ENCODE results near the gene ZNF211.

ZNF211 gene

DNA sequence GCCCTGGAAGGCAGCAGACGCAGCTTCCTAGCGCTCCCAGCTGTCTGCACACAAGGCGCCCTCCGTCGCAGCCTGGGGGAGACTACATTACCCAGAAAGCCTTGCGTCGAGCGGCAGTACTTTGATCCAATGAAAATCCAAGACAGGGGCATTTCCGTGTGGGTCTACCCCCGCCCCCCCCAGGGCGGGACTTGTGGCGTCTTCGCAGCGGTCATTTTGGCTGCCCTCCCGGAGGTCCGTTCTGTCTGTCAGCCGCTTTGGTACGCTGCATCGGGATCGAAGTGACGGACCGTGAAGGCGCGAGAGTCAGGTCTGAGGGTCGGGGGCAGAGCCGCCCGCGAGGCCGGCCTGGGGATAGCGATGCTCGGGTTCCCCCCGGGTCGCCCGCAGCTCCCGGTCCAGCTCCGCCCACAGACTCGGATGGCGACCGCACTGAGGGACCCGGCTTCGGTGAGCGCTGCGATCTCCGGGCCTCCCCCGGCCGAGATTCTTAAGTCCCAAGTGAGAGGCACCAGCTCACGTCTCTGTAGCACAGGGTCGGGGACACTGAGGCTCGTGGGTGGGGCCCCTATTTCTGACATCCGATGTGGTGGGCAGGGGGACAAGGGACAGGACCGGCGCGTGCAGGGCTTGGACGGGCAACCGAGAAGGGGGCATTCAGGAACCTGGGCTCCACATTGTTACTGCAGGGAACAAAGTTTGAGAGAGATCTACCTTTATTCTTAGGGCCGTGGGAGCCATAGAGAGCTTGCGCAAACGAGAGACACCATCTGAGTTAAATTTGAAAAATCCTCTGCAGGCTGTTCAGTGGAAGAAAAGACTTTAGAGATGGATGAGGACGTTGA lies at the start of gene ZNF211:
ZNF211 (plus strand) TSS at position 182 of the 845 bp plus-strand sequence; CDS start at position 361, 179 bp downstream.
- DNase-seq (ENCODE audit: low spot score): peak; percentile 96

DNA sequence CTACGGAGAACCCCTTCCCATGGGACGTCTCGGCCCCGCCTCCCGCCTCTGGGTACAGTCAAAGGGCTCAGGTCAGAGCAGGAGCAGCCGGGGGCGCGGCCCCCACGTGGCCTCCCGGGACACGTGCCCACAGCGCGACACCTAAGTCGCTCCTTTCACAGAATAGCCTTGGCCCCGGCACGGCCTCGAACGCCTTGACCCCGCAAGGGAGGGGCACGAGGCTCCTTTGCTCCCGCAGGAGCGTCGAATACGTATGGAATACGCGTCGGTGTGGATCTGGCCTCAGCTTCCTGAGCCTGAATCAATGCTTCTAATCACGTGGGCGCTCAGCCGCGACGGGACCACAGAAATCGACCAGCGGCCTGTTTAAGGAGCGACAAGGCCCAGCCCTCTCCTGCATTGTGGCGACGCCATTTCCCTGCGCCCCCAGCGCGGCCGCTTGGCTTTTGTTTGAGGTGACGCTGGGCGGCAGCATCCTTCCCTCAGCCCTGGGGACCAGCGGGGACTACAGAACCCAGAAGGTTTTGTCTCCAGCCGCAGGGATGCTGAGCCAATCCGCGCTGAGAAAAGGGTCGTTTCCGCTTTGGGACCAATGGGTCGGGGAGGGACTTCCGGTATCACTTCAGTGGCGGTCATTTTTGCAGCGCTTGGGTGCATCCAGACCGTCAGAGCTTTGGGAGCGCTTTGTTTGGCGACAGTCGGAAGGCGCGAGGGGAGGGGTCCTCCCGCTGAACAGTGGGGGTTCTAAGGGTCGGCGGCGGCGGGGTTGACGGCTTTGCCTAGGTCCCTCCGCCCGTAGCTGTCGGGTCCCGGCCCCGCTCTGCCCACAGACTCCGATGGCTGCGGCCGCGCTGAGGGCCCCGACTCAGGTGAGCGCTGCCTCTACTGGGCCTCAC lies 49.2 kb upstream of the ZNF211 start, which contains the start of gene ZIK1:
ZIK1 (plus strand) TSS at position 625 of the 896 bp plus-strand sequence; CDS start at position 837, 212 bp downstream.
- peak; percentile 95 for DNase-seq (ENCODE audit: low spot score)

DNA sequence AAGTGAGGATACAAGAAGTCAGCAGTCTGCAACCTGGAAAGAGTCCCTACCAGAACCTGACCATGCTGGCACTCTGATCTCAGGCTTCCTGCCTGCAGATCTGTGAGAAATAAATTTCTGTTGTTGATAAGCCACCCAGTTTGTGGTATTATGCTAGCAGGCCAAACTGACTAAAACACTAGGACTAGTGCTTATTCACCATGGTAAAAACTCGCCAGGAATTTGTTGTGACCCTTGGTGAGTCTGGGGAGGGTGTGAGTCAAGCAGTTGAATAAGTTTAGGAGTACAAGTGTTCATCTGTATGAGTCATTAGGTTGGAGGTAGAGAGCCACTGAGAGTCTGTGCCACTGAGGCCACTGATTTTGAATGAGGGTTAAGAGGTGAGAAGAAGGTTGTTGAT lies 45.4 kb upstream of the ZNF211 start:
- DNase-seq (ENCODE audit: low spot score): no peak

DNA sequence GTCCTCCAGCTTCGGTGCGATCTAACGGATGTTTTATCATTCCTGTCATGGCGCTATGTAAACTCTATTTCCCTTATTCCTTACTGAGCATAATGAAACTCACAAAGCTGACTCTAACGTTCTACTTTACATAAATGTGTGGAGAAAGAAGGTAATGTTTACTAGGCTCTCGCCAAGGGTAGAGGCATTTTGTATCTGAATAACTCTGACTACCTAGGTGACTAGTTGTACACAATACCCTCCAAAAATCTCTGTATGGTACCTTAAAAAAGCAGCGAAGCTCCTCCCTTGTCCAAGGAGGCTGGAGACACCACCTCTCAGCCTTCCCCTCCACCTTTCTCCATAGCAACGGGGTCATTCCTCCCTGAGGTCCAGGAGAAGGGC lies 33.6 kb upstream of the ZNF211 start:
- no peak for DNase-seq (ENCODE audit: low spot score)

DNA sequence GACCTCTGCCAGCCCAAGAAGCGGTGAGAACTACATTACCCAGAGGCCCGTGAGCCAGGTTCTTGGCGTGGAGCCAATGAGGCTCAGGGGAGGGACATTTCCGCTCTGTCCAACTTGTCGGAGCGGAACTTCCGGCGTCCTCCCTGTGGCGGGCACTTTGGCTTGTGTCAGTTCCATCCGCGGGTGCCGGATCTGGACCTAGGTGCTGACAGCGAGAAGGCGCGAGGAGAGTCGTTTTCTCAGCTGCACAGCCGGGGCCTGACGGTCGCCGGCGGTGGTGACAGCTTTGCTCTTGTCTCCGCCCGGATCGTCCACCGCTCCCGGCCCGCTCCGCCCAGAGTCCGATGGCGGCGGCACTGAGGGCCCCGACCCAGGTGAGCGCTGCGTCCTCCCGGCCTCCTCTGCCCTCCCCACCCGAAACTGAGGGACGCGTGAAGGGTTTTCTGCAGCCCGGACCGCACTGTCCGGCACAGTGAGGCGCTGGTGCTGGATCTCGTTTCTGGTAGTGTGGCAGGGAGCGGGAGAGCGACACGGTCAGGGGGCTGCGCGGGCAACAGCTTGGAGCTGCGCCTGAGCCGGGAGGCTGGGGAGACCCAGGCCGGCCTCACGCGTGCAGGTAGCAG lies 33.1 kb upstream of the ZNF211 start, which contains the start of gene ZNF530:
ZNF530 (plus strand) TSS at position 125 of the 623 bp plus-strand sequence. CDS start 4,461 bp downstream, outside the sequence.
- peak; percentile 94 for DNase-seq (ENCODE audit: low spot score)

DNA sequence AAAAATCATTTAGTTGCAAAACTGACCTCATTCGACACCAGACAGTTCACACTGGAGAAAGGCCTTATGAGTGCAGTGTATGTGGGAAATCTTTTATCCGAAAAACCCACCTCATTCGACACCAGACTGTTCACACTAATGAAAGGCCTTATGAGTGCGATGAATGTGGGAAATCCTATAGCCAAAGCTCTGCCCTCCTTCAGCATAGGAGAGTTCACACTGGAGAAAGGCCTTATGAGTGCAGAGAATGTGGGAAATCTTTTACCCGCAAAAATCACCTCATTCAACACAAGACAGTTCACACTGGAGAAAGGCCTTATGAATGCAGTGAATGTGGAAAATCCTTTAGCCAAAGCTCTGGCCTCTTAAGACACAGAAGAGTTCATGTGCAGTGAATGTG lies 26.0 kb upstream of the ZNF211 start:
- no peak for DNase-seq (ENCODE audit: low spot score)

DNA sequence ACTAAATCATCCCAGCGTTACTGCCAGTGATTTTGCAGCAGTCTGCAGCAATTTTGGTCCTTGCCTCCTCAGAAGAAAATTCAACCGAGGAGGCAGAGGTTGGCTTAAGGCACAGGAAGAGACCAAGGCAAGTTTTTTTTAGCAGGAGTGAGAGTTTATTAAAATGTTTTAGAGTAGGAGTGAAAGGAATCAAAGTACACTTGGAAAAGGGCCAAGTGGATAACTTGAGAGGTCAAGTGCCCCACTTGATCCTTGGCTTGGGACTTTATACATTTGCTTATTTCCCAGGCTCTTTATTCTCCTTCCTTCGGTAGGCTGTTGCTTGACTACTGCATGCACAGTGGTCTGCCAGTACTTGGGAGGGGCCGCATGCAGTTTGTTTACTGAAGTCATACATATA lies 21.9 kb upstream of the ZNF211 start:
- no peak for DNase-seq (ENCODE audit: low spot score)

DNA sequence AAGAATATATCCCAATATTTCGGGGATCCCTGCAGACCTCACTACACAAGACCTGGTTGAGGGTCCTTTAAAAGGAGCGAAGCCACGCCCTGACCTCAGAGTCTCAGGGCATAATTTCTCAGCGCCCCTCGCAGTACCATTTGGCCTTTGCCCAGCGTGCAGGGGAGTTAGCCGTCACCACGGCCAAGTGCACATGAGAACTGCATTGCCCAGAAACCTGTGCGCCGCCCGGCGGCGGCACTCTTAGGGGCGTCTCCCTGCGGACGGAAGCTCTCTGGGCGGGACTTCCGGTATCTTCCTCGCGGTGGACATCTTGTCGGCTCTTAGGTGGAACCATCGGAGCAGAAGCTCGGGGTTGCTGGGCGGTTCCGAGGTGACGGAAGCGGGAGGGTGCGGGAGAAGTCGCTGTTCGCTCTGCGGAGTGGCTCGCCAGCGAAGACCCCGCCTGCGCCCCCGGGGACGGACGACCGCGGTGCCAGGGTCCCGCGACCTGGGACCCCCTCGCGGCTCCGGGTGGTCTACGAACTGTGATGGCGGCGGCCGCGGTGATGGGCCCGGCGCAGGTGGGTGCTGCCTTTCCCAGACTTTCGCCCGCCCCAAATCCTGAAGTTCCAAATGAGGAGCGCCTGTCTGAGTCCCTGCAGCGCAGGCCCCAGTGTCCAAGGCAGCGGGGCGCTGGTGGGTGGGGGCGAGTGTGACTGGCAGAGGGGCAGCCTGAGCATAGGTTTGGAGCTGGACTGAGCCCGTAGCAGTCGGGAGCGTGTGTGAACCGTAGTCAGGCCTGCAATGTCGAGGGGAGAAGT lies 18.8 kb upstream of the ZNF211 start, which contains the start of gene ZNF134:
ZNF134 (plus strand) TSS at position 302 of the 803 bp plus-strand sequence. CDS start 5,227 bp downstream, outside the sequence.
- peak; percentile 98 for DNase-seq (ENCODE audit: low spot score)

DNA sequence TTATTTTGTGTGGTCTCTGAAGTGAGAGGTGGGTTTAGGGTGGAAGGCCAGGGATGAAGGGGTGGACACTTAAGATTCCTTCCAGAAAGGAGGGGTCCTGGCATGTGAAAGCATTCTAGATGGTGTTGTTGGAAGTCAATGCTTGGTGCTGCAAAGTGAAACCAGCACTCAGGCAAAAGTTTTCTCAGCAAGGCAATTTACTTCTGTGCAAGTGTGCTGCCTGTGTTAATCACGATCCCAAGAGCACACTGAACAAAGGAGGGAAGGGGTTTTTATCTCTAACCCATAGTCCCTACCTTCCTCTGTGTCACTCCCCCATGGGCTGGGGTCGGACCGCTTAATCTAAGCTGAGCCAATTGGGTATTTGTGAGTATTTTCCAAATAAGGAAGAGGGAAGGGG lies 17.6 kb upstream of the ZNF211 start:
- DNase-seq (ENCODE audit: low spot score): no peak

DNA sequence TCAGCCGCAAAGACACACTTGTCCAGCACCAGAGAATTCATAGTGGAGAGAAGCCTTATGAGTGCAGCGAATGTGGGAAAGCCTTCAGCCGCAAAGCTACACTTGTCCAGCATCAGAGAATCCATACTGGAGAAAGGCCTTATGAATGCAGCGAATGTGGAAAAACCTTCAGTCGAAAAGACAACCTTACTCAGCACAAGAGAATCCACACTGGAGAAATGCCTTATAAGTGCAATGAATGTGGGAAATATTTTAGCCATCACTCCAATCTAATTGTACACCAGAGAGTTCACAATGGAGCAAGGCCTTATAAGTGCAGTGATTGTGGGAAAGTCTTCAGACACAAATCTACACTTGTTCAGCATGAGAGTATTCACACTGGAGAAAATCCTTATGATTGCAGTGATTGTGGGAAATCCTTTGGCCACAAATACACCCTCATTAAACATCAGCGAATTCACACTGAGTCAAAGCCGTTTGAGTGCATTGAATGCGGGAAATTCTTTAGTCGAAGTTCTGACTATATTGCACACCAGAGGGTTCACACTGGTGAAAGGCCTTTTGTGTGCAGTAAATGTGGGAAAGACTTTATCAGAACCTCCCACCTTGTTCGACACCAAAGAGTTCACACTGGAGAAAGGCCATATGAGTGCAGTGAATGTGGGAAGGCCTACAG lies 12.2 kb upstream of the ZNF211 start:
- DNase-seq (ENCODE audit: low spot score): no peak

DNA sequence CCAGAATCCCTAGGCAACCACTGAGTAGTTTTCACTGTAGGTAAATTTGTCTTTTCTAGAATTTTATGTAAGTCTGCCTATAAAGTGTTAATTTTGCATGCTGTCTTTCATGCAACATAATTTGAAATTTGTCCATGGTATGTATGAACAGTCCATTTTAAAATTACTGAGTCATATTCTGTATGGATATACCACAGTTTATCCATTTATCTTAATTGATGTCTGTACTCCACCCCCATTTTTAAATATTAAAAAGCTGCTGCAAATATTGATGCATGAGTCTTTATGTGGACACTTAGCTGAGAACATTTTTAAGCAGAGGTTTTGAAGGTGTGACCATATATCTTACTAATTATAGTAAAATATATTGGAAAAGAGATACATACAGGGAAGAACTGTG lies 9.9 kb upstream of the ZNF211 start:
- no peak for DNase-seq (ENCODE audit: low spot score)

DNA sequence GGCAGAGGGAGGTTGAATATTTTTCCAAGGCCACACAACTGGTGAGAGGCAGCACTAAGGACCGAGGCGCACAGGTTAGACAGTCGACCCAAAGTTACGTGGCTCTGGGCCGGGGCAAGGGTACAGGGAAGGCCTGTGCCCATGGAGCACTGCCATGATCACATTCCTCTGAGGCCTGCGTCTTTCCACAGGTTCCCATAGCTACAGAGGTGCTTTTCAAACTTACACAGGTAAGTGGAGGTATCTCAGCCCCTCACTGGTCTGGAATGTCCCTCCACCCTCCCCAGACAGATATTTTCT lies 814 bp downstream of the ZNF211 start:
- DNase-seq (ENCODE audit: low spot score): no peak

DNA sequence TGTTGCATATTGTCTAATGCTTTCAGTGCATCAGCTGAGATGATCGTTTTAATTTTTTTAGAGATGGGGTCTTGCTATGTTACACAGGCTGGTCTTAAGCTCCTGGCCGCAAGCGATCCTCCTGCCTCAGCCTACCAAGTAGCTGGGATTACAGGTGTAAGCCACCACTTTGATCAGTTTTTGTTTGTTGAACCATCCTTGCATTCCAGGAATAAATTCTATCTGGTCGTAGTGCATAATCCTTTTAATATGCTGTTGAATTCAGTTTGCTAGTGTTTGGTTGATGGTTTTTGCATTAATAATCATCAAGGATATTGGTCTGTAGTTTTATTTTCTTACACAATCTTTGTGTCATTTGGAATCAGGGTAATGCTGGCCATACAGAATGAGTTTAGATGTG lies 4.4 kb downstream of the ZNF211 start:
- no peak for DNase-seq (ENCODE audit: low spot score)

DNA sequence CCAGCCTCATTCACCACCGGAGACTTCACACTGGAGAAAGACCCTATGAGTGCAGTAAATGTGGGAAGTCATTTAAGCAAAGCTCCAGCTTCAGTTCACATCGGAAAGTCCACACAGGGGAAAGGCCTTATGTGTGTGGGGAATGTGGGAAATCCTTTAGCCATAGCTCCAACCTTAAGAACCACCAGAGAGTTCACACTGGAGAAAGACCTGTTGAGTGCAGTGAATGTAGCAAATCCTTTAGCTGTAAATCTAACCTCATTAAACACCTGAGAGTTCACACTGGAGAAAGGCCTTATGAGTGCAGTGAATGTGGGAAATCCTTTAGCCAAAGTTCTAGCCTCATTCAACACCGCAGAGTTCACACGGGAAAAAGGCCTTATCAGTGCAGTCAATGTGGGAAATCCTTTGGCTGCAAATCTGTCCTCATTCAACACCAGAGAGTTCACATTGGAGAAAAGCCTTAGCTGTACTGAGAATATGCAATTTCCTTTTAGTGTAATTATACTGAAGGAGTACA lies 8.8 kb downstream of the ZNF211 start:
- no peak for DNase-seq (ENCODE audit: low spot score)

DNA sequence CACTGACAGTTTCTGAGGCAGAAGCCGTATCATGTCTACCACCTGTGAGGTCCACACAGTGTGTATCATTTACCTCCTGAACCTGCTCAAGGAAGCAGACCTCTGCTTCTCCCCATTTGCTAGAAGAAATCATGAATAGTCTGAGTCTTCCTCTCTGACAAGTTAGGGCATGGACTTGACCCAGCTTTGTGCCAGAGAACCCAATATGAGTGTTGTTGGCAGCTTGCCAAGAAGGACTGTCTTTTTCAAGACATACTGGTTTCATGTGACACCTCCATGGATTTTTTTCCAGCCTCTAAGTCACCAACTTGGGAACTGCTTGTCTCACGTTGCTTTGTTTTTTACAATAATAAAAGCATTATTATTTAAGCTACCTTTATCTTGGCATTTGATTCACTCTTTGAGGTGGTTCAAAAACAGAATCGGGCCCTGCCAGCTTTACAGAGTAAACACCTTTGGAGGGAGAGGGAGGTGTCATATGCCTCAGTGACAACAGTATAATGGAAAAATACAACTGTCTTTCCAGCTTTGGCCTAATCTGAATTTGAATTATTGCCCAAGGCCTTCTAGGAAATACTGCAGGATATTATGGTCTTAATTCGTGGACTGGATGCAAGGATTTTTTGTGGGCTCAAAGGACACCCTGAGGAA lies 9.6 kb downstream of the ZNF211 start:
- no peak for DNase-seq (ENCODE audit: low spot score)

DNA sequence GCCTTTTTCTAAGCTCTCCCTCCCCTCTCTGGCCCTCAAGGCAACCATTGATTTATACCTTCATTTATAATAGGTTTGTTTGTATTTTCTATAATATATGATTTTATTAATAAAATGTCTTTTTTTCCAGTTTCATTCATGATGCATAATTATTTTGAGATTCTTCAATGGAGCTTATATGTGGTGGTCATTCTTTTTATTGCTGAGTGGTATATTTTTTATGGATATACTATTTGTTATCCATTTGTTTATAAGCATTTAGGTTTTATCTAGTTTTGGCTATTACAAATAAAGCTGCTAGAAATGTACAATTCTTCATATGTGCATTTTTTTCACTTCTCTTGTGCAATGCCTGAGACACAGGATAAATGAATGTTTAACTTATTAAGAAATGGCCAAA lies 10.8 kb downstream of the ZNF211 start:
- DNase-seq (ENCODE audit: low spot score): no peak

DNA sequence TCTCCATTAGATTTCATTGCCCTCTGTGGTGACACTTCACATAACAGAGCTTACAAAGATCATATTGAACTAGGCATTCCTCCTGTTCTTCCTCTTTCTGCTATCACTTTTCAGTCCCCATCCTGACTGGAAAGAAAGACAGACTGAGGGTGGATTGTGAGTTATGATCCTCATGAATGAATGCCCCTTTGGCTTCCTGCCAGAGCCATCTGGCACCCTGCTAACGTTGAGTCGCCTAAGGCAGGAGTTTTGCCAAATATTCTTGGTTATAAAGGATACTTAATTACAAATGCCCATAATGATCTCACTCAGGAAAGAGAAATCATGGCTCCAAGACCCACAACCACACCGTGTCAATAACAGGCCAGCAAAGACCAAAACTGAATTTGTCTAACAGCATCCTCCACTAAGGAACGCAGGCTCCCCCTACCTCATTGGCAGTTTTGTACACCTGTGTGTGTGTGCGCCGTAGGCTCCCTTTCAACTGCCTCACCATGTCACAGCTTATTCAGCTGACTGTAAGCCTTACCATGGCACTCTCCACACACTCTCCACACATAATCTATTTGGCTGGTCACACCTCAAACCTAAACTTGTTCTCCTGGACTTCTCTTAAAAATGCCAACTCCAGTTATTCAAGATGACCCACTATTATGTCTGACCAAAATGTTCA lies 15.5 kb downstream of the ZNF211 start:
- no peak for DNase-seq (ENCODE audit: low spot score)

DNA sequence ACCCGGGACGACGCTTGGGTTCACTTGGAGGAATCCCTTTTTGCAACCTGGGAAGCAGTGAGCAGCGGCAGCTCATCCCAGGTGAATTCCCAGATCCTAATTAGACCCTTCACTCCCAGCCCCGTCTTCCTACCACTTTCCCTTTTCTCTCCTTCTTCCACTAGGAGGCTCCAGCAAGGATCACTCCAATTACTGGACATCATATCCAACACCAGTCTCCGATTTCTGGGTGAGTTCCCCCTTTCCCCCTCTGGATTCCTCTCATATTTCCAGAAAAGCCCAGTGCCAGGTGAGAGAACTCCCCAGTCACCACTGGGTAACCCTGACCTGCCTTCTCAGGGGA lies 18.7 kb downstream of the ZNF211 start:
- DNase-seq (ENCODE audit: low spot score): peak; percentile 38

DNA sequence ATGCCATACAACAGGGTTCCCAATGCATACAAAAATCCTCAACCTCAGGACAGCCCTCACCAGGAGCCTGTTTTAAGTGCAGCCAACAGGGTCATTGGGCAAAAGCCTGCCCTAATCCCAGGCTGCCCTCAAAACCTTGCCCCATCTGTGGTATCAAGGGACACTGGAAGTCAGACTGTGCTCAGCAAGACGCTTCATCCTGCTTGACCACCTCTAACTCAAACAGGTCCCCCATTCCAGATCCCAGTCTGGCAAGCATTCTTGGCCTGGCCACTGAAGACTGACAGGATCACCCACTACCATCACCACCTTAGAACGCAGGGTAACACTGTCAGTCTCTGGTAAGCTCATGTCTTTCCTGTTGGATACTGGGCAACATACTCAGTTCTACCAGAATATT lies 20.7 kb downstream of the ZNF211 start:
- DNase-seq (ENCODE audit: low spot score): no peak

DNA sequence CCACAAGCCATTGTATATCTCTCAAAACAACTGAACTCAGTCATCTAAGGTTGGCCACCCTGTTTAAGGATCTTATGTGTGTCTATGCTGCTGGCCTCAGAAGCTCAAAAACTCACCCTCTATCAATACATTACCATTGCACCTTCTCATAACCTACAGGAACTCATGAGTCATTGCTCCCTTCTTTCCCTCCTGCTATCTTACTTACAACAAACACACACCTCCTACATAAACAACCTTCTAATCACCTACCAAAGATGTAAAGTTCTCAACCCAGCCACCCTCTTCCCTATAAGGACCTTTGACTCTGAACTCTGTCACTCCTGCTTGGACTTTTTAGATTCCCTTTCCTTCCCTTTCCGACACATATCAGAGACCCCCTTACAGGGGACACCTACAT lies 22.5 kb downstream of the ZNF211 start:
- no peak for DNase-seq (ENCODE audit: low spot score)

All from iPS-NIHi11 (cell line).